GM23248 (cell line): ENCODE data around the gene P2RX1.

ENCODE experiments used
- EZH2 ChIP-seq: fragments of 200-600 bp; sonication (generic); IDR thresholded peaks from 2 replicates; pipeline ENCODE4 v1.6.1; 2018; ENCODE audit warnings: antibody characterized with exemption, mild to moderate bottlenecking; ENCODE audit not compliant: insufficient read depth, poor library complexity, severe bottlenecking
- EZH2phosphoT487 ChIP-seq: fragments of 200-600 bp; sonication (generic); IDR thresholded peaks from 2 replicates; pipeline ENCODE4 v1.6.1; 2018; ENCODE audit warnings: antibody characterized with exemption, moderate library complexity, mild to moderate bottlenecking, low read depth; ENCODE audit not compliant: insufficient read depth

DNA sequence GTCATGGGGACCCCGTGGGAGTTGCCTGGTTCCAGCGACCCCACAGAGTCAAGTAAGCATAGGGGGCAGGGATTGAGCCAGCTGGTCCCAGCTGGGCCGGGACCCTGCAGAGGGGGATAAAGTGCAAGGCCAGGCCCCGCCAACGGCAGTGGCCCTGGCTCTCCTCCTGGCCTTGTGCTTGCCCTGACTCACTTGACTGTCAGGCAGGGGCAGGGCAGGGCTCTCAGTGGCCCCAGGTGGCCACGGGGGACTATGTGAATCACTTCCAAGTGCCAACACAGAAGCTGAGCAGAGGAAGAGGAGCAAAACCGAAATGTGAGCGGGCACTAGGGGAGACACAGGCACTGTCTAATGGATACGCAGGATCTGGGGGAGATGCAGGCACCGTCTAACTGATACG lies 48.7 kb downstream of the P2RX1 start:
- TF ChIP-seq EZH2phosphoT487 (no peak), EZH2 (no peak)
